GM18909 (cell line): Measurements from ENCODE around the gene CHST9.
"Not testable (repeated sequence)": the region's sequence is repeated elsewhere in the genome, so short reads cannot be mapped to it uniquely, and the experiment has no call there.

ENCODE experiments used
- ATAC-seq: cut with Tn5 transposase; IDR thresholded peaks from one replicate; pipeline ENCODE4 v1.9.1; 2021; ENCODE audit warnings: mild to moderate bottlenecking; ENCODE audit not compliant: unreplicated experiment, poor library complexity

The CHST9 gene

DNA sequence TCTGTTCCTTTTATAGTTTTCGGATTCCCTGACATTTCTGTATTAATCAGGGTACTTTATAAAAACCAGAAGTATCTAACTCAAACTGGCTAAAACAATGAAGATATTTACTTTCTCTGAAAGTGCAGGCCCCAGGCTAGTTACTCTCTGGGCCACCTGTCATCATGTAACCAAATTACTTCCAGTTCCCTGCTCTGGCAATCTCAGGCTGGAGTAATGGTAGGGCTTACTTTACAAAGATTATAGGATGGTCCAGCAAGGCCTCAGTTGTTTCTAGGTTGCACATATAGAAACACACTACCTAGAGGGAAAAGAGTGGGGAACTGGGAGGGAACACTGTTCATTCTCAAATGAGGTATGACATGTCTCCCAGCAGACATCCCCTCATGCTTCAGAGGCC, 74.8 kb downstream of the CHST9 start:
- ATAC-seq = no peak

DNA sequence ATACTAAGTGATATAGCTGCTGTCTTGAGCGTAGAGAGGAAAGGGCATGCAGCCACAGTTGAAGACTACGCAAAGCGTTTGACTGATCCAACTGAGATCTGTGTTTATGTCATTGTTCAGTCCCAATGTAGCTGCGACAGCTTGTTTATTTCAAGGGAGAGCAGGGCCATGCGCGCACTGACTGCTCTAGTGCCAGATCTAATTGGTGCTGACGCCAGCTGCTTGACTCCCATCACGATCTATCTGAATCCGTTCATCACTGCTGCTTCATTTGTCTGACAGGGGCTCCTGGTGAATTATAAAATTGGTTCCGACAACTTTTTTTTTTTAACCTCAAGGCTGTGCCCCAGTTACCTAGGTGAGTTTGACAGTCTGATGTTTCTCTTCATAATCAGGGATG, 75.7 kb downstream of the CHST9 start:
- ATAC-seq = no peak

DNA sequence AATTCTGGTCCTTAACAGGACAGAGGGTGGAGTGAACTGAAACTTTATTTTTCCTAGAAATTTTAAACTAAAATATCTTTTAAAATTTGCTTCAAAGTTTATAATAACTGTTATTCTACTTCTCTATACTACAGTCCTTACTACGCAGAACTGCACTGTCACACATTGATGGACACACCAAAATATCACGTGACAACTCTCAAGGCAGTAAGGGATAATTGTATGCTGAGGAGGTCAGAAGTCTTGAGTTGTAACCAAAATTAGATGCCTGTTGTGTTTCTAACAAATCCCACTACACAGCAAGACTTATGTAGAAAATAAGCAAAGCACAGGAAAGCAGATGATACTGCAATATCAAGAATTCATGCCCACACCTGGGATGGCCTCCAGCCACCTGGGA, 76.3 kb downstream of the CHST9 start:
- ATAC-seq = no peak

DNA sequence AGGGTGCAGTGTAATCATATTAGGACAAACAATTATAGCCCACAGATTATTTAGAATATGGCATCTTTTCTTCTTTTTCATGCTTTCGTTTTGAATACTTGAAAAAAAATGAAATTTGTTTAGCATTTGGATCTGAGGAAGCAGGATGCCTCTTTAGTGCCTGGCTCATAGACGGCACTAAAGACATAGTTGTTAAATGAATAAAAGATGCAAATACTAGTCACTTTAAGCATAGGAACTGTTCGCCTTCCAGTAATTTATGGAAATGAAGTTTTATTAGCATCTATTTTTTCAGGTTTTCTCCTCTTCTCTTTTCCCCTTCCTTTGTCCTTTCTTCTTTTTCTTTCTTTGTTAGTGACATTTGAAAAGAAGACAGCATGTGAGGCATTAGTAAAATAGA, 80.4 kb downstream of the CHST9 start:
- ATAC-seq = no peak

- no peak for ATAC-seq
These were observed 90.5 kb downstream of the CHST9 start for GRCh38 chr18:27094621-27095020.

- not testable (repeated sequence) for ATAC-seq
These were observed 91.8 kb downstream of the CHST9 start for GRCh38 chr18:27093290-27093689.

DNA sequence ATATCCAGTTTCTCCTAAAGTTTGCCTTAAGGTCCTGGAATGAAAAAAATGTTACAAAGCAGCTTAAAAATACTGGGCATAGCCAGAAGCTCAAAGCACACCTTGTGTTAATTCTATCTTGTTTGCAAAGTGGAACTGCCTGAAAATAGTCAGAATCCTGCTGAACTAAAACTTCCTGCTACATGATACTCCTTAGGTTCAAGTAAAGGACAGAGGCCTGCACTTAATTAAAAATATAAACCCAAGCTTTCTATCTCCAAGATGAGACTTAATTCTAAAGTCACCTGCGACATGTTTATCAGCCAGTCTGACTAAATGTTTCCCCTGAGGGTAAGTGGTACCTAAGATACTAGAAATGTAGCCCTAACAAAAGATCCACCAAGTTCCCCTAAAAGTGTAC, 103.4 kb downstream of the CHST9 start:
- ATAC-seq = no peak

GRCh38 chr18:27075828-27076227, 109.3 kb downstream of the CHST9 start:
- no peak for ATAC-seq

- ATAC-seq = peak; percentile 97
These were observed 111.7 kb downstream of the CHST9 start for GRCh38 chr18:27073404-27073830.

DNA sequence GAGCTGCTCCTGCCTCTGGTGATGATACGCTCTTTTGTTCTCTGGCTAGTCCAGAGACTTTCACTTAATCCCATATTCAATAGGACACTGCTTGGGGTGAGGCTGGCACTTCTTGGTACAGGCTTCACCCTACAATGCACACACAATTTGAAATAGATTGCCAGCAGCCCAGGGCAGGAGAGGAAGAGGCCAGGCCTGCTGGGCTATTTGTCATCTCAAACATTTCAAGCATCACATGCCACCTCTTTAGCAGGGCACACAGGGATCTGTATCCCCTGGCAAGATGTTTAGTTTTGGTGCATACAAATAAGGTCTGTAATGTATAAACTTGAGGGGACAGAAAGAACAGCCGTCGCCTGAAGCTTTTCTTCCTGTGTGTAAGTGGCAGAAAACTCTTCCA, 120.4 kb downstream of the CHST9 start:
- no peak for ATAC-seq

DNA sequence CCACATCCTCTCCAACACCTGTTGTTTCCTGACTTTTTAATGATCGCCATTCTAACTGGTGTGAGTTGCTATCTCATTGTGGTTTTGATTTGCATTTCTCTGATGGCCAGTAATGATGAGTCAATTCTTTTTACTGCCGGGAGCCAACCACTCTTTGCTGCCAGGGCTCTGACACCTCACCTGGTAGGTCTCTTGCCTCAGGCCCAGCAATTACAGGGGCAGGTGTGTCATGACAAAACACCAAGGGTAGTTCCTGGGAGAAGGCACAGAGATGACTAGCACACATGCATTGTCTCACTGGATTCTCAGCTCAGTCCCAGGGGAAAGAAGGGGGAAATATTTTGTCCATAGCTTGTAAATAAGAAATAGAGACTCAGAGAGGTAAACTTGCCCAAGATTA, 122.3 kb downstream of the CHST9 start:
- no peak for ATAC-seq

GRCh38 chr18:27061488-27062095, 123.5 kb downstream of the CHST9 start:
- no peak for ATAC-seq

DNA sequence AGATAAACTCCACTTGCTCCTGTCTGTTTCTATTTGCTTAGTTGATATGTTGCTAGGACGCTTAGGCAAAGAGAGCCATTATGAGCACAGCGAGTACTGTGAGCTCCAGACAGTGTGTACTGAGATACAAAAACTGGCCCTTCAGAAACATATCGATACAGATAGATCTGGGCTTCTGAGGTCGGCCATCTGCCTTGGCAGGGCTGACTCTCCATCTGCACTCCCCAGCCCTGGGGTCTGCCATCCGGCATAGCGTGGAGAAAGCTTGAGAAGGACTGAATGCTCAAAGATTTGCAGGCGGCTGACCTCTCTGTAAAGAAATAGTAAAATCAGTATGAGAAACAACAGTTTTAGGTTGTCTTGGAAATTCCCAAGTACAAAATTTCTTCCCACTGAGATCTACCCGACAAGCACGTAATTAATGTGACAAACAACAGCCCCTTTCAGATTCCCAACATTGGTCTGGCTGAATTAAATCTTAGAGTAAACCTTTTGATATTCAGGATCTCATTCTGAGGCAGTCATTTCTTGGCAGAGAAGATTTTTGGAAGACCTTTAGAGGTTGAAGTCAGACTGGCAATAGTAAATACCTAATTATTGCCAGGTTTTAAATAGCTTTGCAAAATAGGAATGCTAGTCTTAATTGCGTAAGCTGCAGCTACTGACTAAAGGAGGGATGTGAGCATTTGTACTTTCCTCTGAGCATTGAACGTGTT, 127.4 kb downstream of the CHST9 start:
- no peak for ATAC-seq

GRCh38 chr18:27054926-27055325, 130.2 kb downstream of the CHST9 start:
- ATAC-seq = no peak

- ATAC-seq = no peak
These were observed 135.1 kb downstream of the CHST9 start for GRCh38 chr18:27049969-27050368.

DNA sequence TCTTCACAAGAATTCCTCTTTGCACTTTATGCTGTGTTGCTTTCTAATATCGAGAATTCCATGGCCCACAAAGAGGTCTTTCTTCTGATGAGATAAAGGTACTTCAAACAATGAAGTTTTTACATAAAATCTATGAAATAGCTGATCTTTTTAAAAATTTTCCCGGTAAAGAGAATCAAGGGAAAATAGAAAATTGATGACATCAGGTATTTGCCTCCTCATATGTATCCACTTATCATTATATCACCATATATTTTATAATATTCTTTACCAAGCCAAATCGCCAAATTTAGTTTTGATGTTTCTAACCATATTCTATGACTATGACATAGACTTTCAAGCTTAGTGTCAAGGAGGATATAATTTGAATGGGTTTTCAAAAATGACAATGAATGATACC, 139.8 kb downstream of the CHST9 start:
- no peak for ATAC-seq

DNA sequence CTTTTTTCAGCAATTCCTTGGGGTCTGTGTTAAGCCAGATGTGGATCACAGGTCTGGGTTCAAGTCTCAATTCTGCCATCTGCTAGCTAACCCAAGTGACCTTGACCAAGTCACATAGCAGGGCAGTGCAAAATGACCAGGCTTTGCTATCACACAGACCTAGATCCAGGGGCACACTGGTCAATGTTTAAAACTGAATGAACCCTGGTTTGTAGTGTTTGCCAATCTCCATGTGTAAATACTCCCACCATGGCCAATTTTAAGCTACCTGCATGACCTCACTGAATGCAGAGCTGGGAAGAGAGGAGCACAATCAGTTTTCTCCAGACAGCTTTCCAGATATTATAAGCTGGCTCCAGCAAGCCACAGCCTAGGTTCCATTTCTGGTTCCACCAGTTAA, 142.9 kb downstream of the CHST9 start:
- no peak for ATAC-seq

DNA sequence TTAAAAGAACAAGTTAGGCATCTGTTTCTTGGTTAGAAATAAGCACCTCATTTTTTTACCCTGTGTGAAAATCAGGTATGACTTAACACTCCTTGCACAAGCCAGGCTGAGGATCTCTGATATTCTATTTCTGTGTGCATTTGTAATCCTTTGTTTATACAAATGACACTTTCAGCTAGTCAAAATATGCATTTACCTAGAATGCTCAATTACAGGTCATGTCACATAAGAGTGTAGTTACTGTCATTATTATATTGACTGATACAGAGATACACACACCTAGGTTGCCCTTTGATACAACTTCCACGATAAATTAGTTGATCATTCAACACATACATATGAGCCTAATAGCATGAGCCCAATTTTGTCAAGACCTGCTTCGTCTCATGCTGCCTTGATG, 144.3 kb downstream of the CHST9 start:
- no peak for ATAC-seq

DNA sequence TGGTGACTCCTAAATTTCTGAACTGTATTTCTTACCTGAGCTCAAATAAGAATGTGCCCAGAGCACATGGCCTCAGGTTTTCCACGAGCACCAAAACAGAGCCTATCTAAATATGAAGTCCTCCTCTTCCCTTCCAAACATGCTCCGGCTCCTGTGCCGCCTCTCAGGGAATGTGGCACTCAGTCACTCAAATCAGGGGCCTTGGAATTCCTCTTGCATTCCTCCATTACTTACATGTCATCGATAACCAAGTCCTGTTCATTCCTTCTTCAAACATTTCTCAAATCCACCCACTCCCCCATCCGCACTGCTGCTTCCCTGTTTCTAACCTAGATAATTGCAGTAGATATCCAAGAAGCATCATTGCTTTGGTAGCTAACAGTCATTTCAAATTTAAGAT, 151.4 kb downstream of the CHST9 start:
- no peak for ATAC-seq

GRCh38 chr18:27030421-27030820, 154.7 kb downstream of the CHST9 start:
- no peak for ATAC-seq

DNA sequence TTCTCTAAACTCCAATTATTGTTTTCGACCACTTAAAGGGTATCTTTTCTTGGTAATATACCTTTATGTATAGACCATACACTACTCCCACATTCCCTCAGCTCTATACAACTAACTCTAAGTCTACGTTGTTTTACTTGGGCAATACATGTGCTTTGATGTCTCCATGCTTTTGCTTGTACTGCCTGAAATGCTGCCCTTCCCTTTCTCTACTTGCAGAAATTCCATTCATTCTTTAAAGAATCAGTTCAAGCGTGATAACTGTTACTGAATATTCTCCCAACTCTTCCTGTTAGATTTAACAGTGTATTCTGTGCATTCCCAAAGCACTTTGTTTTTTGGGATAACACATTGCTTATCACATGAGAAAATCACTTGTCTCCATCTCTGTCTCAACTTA, 162.6 kb downstream of the CHST9 start:
- ATAC-seq = no peak

GRCh38 chr18:27017901-27018500, 167.1 kb downstream of the CHST9 start:
- peak; percentile 67 for ATAC-seq
